Fibroblast of the aortic adventitia (primary cell): ENCODE data around the gene TMPRSS7. TPM values are rescaled to one million over a fixed set of nuclear protein-coding genes. Genes with fewer than 3 reads are reported as not detected.
A peak's percentile ranks its signal among the peaks of the same experiment; 100 is the strongest.

Source experiments
- DNase-seq: peaks from one replicate; pipeline ENCODE4 v3.0.0-alpha.2; 2010; ENCODE audit warnings: low read depth
- H3K4me3 ChIP-seq: 2 replicates; pipeline ENCODE4 v1.5.1; 2011; ENCODE audit warnings: low read depth, mild to moderate bottlenecking, control low read depth, low read length, moderate library complexity
- small RNA-seq: library from RNA; depleted of rRNA; stranded (forward); fragments of <200 nt; gene quantifications from one replicate; pipeline ENCODE3, GENCODE V24; 2012
- total RNA-seq: library from RNA; depleted of rRNA; stranded (reverse); fragments of >200 nt; gene quantifications from 2 replicates; pipeline ENCODE4 v1.2.3, GENCODE V29; 2012; ENCODE audit warnings: low replicate concordance
- TF ChIP-seq, protein P1 (sequence below): IDR thresholded peaks from 2 replicates; pipeline ENCODE4 v1.5.1; 2011; ENCODE audit warnings: mild to moderate bottlenecking, low read length, control low read depth, inconsistent platforms; ENCODE audit not compliant: insufficient read depth

TMPRSS7 gene
- total RNA-seq, 1 donor: not detected

DNA sequence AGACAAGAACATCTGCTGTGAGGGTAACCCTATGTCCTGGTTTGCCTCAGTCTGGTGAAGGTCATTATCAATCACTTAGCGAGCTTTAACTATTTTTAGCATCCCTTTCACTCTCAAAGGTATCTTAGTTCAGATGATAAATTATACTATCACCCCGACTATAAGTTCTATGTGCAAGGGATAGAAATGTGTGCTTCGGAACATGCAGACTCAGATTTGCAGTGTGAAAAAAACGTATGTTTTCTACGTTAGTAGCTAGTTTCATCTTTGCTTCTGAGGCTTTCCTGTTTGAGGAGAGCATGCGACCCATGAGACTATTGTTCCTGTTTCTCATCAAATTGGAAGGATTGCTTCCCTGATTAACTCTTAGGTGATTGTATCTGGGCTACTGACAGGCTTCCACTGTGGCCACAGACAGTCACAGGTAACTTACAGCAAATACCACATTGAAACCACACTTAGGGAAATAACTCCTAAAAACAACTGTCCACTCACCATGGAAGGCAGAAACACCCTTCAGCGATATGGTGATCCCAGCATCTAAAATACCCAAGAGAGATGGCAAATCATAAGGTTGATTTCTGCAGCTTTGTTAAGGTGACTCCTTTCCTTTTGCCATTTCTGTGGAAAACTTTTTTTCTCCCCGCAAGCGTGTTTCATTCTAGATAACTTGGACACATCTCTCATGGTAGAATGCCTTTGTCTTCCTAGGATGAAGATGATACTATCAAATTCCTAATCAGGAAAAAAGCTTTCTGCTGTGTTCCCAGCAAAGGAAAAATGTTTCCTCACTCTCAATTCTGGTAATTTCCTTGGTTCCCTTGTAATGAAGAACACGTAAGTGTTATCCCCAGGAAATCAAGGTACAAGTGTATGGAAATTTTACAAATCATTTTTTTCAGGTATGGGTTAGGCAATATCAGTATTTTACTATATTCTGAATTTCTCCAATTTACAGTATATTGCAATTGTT is 93.3 kb downstream of the TMPRSS7 start:
- H3K4me3 ChIP-seq: no peak overlapping the region
- no peak for DNase-seq
- TF ChIP-seq, protein P1, sequence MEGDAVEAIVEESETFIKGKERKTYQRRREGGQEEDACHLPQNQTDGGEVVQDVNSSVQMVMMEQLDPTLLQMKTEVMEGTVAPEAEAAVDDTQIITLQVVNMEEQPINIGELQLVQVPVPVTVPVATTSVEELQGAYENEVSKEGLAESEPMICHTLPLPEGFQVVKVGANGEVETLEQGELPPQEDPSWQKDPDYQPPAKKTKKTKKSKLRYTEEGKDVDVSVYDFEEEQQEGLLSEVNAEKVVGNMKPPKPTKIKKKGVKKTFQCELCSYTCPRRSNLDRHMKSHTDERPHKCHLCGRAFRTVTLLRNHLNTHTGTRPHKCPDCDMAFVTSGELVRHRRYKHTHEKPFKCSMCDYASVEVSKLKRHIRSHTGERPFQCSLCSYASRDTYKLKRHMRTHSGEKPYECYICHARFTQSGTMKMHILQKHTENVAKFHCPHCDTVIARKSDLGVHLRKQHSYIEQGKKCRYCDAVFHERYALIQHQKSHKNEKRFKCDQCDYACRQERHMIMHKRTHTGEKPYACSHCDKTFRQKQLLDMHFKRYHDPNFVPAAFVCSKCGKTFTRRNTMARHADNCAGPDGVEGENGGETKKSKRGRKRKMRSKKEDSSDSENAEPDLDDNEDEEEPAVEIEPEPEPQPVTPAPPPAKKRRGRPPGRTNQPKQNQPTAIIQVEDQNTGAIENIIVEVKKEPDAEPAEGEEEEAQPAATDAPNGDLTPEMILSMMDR: no peak

DNA sequence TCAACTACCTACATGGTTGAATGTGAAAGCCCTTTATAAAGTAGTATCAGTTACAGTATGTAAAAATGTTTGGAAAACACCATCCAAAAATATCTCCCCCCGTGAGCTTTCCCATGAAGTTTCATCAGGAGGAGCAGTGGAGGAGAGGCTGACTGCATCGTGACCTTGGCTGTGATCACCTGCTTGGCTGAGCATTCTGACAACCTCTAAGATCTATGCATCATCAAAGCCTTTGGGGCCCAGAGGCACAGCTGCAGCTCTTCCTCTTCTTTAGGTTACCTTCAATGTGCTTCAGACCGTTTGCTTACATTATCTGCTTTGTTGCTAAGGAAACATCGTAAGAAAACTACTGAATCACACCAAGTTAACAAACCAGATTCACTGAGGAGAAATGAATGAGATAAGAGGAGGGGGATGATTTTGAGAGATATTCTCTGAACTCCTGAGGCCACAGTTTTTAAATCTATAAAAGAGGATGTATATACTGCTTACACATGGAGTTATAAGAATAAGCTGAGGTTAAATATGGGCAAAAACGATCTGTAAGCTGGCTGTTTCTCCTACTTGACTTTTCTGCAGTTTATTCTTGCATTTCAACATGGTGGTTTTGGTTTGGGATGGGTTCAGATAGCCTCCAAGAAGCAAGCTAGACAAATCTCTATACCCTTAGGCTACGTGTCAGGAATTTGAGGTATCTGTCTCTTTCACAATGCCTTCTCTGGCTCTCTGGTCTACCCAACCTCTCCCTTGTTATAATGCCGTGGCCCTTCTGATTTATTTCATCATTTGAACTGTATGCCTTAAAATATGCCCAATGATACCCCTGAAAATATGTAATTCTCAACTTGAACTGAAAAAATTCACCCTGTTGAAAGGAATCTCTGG is 94.5 kb downstream of the TMPRSS7 start:
- no peak overlapping the region for H3K4me3 ChIP-seq
- TF ChIP-seq, protein P1: no peak
- DNase-seq: peak; percentile 21

DNA sequence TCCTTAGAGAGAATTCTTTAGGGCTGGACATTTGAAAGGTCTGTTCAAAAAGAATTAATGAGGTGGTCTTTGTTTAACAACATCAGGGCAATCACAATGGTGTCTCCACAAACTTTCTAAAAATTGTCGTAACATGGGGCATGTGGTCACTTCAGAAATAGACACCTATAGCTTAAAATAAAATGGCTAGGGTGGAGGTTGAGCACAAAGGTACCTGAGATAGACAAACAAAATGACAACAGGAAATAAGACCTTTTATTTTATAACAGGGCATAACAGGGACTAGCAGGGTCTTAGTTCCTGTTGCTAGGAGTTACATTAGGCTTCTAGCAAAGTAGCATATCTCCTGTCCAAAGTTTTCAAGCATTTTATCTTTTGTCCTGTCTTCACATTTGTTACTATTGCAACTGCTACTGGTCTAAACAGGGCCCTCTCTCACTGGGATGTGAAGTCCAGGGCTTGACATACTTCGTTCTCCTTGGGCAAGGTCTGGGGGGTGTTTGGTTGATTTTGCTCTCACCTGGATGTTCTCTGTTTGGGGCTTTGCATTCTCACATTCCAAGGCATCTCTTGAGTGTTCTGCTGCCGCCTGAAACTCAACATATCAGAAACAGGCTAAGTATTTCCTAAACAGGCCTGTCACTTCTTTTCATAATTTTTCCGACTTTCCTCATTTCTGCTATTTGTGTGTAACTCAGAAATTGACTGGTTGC is 95.5 kb downstream of the TMPRSS7 start:
- TF ChIP-seq, protein P1: no peak
- no peak overlapping the region for H3K4me3 ChIP-seq
- DNase-seq: no peak

DNA sequence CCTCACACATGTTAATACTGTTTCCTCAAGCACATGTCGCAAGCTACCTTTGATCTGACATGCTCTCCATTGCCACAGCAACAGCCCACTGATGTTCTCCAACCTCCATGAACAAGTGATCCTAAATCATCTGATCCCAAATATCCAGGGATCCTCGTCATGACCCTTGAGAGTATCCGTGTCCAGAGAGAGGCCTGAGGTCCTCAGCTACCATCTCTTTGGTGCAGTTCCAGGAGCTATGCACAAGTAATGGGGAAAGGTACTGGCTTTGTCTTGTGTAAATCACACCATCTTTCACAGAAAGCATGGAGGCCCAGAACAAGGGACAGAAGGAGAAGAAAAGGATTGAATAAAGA is 96.1 kb downstream of the TMPRSS7 start:
- DNase-seq: no peak
- TF ChIP-seq, protein P1: no peak
- H3K4me3 ChIP-seq: no peak overlapping the region

Small RNA genes lying within 50 kb of the gene (small RNA-seq; reads per million reads assigned to genes)
- gene MIR567: not detected

Other genes with a start within 250 kb of the TMPRSS7 start
- gene PHLDB2, start 175.5 kb upstream of the TMPRSS7 start, total RNA-seq: 61.9 and 79.2 TPM in 2 replicates
- 12.2 and 35.1 TPM in 2 replicates for gene ABHD10, start 55.7 kb upstream of the TMPRSS7 start, total RNA-seq
- gene TAGLN3, start 35.8 kb upstream of the TMPRSS7 start, total RNA-seq: not detected in 2 replicates
- gene C3orf52, start 51.7 kb downstream of the TMPRSS7 start, total RNA-seq: 4.4 and 10.7 TPM in 2 replicates
- not detected in 2 replicates for gene GCSAM, start 98.5 kb downstream of the TMPRSS7 start, total RNA-seq